ENCODE measurements around the gene UCK2.

The UCK2 gene

DNA sequence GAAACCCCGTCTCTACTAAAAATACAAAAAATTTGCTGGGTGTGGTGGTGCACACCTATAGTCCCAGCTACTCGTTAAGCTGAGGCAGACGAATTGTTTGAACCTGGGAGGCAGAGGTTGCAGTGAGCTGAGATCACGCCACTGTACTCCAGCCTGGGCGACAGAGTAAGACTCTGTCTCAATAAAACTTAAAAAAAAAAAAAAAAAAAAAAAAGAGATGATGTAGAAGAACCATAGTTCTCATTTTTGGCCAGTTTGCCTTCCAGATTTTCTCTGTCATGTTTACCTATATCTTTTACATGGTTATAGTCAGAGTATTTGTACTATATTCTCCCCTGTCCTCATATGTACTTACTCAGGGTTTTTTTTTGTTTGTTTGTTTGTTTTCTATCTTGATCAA, 53.6 kb downstream of the UCK2 start:
- no peak for DNase-seq (ENCODE audit: low spot score)

DNA sequence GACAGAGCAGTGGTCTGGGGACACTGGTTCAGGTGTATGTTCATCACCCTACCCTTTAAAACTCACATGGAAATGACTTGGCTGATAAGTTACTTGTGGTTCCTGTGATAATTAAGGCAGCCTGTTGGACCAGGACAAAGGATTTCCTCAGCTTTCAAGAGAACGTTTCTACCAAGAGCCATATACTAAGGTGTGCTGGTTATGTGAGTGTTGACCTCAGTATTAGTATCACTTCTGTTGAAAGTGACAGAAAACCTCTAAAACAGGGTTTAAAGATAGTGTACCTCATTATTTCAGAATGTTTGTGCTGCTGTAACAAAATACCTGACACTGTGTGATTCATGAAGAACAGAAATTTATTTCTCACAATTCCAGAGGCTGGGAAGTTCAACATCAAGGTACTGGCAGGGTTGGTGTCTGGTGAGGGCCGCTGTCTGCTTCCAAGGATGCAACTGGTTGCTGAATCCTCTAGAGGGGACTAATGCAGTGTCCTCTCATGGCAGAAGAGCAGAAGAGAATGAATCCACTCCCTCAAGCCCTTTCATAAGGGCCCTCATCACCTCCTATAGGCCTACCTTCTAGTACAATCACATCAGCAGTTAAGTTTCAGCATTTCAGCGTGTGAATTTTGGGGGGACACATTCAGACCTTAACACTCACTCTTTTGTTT, 54.9 kb downstream of the UCK2 start:
- no peak for DNase-seq (ENCODE audit: low spot score)

DNA sequence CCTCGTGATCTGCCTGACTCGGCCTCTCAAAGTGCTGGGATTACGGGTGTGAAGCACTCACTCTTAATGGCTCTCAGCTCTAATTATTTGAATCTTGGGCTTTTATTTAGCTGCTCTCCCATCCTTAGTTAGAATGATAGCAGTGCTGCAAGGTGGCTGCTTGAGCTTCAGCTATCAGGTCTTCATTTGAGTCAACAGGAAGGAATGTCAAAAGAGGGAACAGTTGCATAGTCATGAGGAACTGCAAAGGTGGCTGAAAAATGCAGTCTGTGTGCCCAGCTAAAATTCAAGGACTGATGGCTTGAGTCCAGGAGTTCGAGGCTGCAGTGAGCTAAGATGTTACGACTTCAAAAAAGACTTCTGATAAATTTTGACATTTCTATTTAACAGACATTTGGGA, 55.6 kb downstream of the UCK2 start:
- DNase-seq (ENCODE audit: low spot score), result no peak

DNA sequence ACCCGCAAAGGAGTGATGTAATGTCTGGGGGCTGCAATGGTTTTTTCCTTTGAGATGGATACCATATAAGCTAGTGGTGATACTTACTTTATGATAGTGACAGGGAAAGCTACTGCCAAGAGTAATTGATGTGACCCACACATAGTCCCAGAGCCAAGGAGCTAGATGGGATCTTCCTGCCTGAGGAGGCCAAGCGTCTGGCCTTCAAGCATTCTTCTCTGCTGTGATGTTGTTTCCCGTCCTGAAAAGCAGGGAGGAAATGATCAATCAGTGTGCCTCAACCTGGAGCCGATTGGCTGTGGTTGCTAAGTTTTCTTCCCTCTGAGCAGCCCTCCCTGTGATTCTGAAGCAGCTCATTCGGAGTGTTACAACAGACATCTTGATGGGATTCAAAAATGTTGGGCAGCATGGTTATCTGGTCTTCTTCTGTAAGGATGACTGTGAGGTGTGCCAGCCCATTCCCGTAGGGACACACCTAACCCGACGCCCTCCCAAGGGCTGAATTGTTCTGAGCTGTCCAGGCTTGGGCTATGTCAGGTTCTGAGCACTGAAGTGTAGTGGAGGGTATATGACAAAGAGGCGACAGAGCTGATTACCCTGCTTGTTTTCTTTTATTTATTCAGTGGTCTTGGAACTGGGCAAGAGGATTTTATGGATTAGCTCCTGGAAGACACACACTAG, 56.7 kb downstream of the UCK2 start:
- DNase-seq (ENCODE audit: low spot score), result no peak

DNA sequence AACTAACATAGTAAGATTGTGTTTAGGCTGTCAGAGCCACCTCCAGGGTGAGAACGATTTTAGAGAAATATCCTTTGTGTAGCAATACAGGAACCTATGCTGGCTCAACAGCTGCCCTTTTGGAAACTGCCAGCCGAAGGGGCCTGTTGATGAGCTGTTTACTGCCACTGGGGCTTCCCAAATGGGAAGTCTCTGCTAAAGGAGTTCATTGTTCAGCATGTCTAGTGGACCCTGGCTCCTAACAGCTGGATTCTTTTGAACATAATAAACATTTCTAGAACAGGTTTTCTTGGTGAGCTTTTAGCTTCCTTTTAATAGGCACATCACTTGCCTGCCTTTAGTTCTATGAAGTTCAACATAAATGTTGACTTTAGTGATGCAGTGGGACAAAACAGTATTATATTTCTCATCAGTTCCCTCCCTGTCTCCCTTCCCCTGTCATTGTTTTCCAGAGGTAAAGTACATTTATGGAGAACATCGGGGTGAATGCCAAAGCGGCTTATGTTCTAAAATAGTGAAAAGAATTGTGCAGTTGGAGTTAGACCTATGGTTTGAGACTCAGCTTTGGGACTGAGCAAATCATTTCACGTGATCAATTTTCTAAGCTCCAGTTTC, 57.4 kb downstream of the UCK2 start:
- DNase-seq (ENCODE audit: low spot score), result no peak

DNA sequence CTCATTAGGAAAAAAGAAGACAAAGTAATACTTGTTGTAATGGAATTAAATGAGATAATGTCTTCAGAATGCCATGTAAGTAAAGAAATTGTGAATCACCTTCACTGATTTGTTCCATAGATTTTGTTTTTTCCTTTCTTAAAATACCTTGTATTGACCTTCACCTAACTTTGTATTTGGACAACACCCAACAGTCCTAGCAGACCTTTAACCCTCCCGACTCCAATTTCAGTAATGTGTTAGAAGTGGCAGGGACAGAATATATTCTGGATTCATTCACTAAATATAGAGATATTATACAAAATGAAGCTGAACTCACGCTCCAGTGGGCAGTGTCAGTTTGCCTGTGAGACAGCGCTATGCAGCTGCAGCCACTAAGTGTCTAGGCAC, 57.9 kb downstream of the UCK2 start:
- no peak for DNase-seq (ENCODE audit: low spot score)

DNA sequence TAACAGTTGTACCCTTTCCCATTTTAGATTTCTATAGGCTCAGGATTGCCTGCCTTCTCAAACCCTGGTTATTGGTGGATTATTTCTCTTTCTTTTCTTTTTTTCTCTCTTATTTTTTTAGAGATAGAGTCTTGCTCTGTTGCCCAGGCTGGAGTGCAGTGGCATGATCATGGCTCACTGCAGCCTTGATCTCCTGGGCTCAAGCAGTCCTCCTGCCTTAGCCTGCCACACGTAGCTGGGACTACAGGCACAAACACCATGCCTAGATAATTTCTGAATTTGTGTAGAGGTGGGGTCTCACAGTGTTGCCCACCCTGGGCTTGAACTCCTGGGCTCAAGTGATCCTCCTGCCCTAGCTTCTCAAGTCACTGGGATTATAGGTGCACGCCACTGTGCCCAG, 58.8 kb downstream of the UCK2 start:
- DNase-seq (ENCODE audit: low spot score), result no peak

DNA sequence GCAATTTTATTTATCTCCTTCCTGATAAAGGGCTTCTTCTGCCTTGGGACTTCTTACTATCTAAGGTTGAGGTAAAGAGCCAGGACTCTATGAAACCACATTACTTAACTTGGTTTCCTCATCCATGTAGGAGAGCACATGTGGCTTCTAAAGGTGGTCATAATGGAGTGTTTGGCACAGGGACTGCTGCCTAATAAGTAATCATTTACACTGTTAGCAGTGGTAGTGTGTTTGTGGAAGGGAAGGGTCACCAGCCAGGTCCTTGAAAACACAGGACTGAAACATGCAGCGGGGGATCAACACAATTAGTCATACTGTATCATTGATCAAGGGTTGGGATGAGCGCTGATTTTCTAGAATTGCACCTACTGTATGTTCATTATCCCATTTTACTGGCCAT, 59.6 kb downstream of the UCK2 start:
- no peak for DNase-seq (ENCODE audit: low spot score)

DNA sequence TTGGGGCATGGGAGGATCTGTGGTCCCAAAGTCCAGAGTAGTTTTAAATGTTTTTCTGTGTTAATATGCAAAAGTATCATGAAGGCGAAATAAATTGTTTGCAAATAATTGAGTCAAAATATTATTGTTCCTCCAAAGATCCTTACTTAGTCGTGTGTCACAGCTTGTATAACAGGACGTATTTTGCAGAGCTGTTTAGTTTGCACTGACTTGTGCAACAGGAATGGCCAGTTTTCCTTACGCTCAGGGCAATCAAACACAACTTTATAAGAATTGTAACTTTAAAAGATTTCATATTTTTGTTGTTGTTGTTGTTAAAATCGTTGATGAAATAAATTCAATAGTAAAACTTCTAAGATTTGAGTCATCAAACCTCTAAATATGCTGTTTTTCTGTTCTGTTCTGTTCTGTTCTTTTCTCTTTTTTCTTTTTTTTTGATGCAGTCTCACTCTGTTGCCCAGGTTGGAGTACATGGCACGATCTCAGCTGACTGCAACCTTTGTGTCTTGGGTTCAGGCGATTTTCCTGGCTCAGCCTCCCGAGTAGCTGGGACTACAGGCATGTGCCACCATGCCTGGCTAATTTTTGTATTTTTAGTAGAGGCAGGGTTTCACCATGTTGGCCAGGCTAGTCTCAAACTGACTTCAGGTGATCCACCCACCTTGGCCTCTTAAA, 60.6 kb downstream of the UCK2 start:
- DNase-seq (ENCODE audit: low spot score), result no peak

DNA sequence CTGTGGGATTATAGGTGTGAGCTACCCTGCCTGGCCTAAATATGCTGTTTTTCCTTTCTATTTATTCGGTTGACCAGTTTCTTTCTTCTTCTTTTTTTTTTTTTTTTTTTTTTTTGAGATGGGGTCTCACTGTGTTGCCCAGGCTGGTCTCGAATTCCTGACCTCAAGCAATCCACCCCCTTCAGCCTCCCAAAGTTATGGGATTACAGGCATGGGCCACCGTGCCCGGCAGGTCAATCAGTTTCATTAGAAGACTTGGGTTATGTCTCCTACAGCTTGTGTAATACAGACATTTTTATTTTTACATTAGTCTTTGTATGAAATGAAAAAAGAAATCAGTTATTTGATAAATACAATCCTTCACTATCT, 61.1 kb downstream of the UCK2 start:
- no peak for DNase-seq (ENCODE audit: low spot score)

DNA sequence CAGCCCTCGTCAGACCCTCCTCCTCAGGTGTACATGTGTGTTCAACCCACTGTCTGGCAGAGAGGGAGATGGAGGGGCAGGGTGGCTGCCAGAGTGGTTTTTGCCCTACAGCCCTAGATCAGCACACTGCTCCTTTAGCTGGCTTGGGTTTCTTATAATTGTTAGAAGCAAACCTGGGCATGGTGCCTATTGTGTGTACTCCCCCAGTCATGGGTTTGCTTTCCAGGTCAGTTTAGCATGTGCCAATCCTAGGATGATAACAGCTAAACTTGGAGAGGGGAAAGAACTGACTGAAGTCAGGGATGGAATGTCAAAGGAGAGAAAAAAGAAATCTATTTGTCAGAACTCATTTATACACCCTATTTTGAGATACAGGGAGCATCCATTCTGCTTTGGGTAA, 63.3 kb downstream of the UCK2 start:
- no peak for DNase-seq (ENCODE audit: low spot score)

DNA sequence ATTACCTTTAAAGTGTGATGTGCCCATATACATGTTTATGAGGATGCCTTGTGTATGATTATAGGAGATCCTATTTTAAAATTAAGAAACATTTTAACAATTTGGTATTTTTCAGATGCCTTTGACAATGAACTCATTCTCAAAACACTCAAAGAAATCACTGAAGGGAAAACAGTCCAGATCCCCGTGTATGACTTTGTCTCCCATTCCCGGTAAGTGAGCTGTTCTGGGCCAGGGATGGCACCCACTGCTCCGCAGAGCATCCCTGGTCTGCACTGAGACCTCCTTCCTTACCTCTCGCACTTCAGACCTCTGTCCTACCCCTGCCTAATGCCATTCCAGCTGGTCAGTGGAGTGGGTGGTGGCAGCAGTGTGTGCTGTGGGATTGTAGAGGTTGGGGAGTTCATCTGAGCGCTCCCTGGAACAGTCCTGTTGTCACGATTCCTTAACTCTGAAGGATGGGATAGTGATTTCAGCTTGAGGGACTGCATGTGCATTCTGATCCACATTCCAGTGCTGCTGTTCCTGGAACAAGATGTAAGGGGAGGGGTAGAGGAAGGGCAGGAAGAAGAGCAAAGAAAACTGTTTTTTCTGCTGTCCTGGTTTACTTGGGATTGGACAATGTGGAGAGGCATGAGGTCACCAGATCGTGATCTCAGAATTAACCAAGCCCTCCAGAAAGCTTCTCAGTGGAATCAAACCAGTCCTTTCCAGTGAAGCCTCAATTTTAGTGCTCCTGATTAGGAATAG, 63.9 kb downstream of the UCK2 start:
- DNase-seq (ENCODE audit: low spot score), result no peak

DNA sequence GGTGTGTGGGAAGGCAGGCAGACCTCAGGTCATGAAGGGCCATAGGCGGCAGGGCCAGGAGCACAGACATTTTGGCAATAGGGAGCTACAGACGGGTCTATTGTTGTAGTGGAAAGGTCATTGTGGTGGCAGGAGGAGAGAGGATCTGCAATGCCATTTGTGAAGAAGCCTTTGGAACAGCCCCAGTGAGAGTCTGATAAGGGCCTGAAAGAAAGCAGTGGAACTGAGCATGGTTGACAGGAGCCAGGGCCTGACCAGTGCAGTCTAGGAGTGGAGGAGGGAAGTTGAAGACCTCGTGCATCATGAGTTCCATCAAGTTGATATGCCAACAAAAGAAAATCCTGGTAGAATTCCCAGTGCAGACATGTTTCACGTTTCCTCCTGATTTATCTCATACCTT, 65.5 kb downstream of the UCK2 start:
- no peak for DNase-seq (ENCODE audit: low spot score)

DNA sequence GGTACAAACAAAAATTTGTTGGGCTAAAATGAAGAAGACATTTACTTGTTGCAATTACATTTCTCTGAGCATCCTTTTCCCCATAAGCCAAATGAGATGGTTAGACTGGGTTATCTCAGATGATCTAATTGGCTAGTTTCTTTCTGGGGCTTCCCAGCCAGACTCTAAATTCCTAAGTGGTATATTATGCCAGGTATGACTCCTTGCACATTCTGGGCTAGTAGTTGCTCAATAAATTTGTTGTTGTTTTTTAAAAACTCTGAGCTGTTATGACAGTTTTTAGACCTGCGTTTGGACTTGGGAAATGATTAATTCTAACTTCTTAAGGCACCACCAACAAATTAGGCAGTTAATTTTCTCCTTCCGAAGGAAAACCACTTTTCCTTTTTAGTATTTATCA, 66.1 kb downstream of the UCK2 start:
- no peak for DNase-seq (ENCODE audit: low spot score)

DNA sequence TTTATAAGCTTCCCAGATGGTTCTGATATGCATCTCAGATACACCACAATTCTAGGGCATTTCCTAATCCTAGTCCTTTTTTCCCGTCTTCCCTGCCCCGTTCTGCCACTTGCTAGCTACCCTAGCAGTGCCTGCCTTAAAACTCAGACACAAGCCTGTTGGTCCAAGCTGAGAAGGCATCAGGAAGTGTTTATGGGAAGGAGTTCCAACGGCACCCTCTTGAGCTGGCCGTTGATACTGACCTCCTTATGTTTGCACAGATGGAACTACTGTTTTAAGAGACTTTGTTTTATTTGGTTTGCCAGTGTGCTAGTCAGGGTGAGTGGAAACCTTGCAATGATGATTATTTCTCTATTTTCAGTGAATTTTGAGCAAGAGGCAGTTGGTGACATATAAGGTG, 67.2 kb downstream of the UCK2 start:
- no peak for DNase-seq (ENCODE audit: low spot score)

DNA sequence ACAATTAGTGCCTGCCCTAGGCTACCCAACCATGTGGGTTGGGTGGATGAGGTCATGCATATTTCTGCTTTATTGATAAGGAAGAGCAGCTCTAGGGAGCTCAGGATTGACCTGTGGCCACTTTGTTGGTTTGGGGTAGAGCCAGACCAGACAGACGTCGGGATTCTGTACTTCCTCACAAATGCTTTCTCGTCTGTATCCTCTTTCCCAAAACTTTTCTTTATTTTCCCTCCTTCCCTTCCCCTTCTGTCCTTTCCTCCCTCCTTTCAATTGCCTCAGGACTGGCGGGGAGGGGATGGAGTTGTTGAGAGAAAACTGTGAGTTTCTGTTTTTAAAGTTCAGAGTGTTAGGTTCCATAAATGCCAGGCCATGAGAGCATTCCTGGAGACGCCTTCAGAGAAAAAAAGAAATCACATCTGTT, 68.0 kb downstream of the UCK2 start:
- DNase-seq (ENCODE audit: low spot score), result no peak

DNA sequence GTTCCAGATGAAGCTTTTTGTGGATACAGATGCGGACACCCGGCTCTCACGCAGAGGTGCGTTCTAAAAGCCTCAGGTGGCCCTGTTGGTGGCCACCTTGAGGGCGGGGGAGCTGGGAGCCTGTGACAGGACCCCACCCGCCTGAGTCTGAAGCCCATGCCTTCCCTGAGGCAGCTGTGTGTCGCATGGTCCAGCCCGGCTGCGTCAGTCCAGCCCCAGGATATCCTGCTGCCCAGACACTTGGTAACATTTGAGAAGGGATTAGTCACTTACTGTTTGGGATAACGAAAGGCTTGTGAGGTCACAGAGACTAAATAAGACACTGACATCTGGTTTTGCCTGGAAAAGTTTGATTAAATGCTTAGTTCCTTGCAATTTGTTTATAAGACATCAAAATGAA, 68.9 kb downstream of the UCK2 start:
- DNase-seq (ENCODE audit: low spot score), result no peak

DNA sequence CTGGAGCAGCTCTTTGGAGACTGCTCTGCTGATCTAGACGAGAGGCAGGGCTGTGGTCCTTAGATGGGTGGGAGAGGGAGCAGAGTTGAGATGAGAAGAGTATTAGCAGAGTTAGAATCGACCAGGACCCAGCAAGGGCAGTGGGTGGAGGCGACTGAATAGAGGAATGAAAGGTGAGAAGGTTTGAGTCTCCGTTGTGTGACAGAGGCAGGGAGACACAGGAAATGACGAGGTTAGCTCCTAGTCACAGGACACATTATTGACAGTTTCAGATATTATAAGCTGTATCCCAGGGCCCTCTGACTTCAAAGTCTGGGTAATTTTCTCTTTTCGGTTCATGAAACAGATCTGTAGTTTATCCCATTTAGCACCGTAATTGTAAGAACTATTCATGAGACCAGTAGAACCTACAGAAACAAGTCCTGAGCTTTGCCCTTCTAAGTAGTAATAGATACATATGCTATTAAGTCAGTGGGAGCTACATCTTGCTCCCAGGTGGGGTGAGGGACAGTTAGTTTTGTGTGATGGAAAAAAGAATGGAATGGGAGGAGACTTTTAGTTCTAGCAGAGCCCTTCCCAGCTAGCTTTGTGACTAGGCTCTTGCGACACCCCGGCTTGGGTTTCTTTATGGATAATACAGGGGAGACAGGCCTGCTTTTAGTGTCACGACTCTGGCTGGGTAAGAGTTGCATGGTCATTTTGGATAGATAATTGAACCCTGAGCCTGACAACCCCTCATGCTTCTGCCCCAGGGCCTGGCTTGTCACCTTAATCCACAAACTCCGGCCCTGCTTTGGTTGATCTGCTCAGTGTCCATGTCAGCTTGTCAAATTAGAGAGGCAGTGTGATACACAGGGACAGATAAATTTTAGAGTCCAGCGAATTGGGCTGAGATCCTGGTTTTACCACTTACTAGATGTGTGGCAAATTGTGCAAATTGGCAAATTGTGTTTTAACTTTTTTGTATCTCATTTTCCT, 70.2 kb downstream of the UCK2 start:
- no peak for DNase-seq (ENCODE audit: low spot score)

DNA sequence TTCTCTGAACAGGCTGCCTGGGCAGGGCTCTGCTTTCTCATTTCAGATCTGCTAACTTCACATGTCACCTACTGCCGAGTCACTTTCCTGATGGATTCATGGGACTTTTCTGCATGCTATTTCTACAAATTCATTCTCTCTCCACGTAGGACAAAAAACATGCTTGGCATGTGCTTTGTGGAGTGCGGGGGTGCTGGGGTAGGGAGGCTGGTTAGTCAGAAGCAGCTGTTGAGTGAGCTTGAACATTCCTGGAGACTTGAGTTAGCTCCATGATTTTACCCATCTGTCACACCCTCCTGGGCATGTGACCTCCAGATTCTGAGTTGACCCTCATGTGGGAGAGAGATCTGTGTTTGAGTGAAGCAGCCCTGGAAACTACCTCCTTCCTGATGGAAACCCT, 71.4 kb downstream of the UCK2 start:
- no peak for DNase-seq (ENCODE audit: low spot score)

DNA sequence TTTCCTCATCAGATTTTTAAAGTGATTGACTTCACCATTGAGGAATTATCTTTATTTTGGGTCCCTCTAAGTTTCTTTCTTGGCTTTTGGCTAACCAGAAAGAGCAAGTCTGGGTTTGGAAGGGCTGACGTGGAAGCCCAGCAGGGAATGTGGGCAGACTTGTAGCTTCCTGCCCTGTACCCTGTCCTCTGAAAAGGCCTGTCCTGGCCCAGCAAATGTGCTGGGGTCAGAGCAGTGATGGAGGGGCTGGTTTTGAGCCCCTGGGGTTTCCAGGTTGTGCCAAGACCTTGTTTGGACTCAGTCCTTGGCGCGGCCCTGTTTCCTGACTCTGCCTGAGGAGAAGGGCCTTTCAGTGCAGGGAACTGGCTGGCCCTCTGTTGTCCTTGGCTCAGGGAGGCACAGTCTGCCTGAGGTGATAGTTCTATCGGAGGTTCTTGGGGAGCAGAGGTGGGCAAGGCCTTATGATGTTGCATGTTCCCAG, 72.1 kb downstream of the UCK2 start:
- DNase-seq (ENCODE audit: low spot score), result no peak
